ENCODE results near the gene TMEM120B.
A peak's percentile ranks its signal among the peaks of the same experiment; 100 is the strongest.
"Not testable (repeated sequence)": the region's sequence is repeated elsewhere in the genome, so short reads cannot be mapped to it uniquely, and the experiment has no call there.

Gene TMEM120B

DNA sequence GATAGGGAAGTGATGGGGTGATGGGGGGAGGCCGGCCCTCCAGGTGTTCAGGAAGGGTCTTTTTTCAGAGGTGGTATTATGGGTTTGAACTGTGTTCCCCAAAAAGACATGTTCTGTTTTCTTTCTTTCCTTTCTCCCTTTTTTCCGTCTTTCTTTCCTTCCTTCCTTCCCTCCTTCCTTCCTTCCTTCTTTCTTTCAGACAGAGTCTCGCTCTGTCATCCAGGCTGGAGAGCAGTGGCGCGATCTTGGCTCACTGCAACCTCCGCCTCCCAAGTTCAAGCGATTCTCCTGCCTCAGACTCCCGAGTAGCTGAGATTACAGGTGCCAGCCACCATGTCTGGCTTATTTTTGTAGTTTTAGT lies 3.5 kb upstream of the TMEM120B start:
- H3K4me2 ChIP-seq (ENCODE audit: insufficient read depth, low read length, poor library complexity, severe bottlenecking); H3K27ac ChIP-seq (replicated peaks; ENCODE audit: low read length); H3K4ac ChIP-seq (ENCODE audit: low read length); H4K8ac ChIP-seq (ENCODE audit: low read depth, low read length); H2AK5ac ChIP-seq (ENCODE audit: low read depth, low read length); H2BK5ac ChIP-seq (ENCODE audit: low read length); H3K79me1 ChIP-seq (ENCODE audit: low read depth, low read length); H3K9me3 ChIP-seq (replicated peaks in 1 of 2; ENCODE audit: control insufficient read depth in 2 of 2, insufficient read depth in 1 of 2, low read depth in 1 of 2, low read length in 2 of 2); H3K14ac ChIP-seq (ENCODE audit: low read length); H3K9ac ChIP-seq (ENCODE audit: low read depth, low read length, poor library complexity); H3K23ac ChIP-seq (ENCODE audit: low read depth, low read length, poor library complexity); H2BK15ac ChIP-seq (ENCODE audit: low read length); H3K4me3 ChIP-seq (ENCODE audit: low read length in 2 of 2); DNase-seq (ENCODE audit: low spot score); H2BK12ac ChIP-seq (ENCODE audit: low read length); H3K36me3 ChIP-seq (replicated peaks in 1 of 2; ENCODE audit: control insufficient read depth in 2 of 2, insufficient read depth in 2 of 2, low read length in 2 of 2); H4K91ac ChIP-seq (ENCODE audit: low read depth, low read length, poor library complexity); H2BK120ac ChIP-seq (ENCODE audit: low read depth, low read length); H3K27me3 ChIP-seq (ENCODE audit: control insufficient read depth in 3 of 3, insufficient read depth in 3 of 3, low read depth in 1 of 3, low read length in 3 of 3); H3K18ac ChIP-seq (ENCODE audit: low read length); H2AFZ ChIP-seq (ENCODE audit: low read length): not testable (repeated sequence)
- peaks cover 14 to 19% of the 10 kb centered on the region in 2 donors for H3K4me1 ChIP-seq (ENCODE audit: control insufficient read depth in 2 of 2, insufficient read depth in 1 of 2, low read depth in 1 of 2, low read length in 2 of 2)
- no CpG with 5 or more reads among the region's 8 CpGs for WGBS, 2 donors (ENCODE audit: extremely low coverage in 2 of 2, insufficient read length in 2 of 2, insufficient replicate concordance in 1 of 2)

DNA sequence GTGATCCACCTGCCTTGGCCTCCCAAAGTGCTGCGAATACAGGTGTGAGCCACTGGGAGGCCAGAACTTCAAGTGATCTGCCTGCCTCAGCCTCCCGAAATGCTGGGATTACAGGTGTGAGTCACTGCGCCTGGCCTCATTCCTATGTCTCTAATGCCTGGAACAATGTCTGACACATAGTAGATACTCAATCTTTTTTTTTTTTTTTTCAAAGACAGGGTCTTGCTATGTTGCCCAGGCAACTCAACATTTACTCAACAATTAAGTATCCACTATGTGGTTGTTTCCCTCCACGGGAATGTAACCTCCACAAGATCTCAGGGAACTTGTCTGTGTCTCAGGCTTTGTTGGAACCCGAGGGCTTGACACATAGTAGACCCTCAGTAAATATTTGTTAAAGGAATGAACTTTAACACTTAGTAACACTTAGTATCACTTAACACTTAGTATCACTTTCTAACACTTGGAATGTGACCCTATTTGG lies 3.0 kb upstream of the TMEM120B start:
- Histone ChIP-seq H3K9ac (ENCODE audit: low read depth, low read length, poor library complexity) (no peak overlapping the region), H3K27ac (replicated peaks; ENCODE audit: low read length) (no peak overlapping the region), H2BK120ac (ENCODE audit: low read depth, low read length) (no peak overlapping the region), H4K91ac (ENCODE audit: low read depth, low read length, poor library complexity) (no peak overlapping the region), H3K23ac (ENCODE audit: low read depth, low read length, poor library complexity) (no peak overlapping the region), H3K4ac (ENCODE audit: low read length) (no peak overlapping the region), H3K9me3 (replicated peaks in 1 of 2; ENCODE audit: control insufficient read depth in 2 of 2, insufficient read depth in 1 of 2, low read depth in 1 of 2, low read length in 2 of 2) (peaks cover 0 to 2% of the 10 kb centered on the region in 2 donors), H2BK12ac (ENCODE audit: low read length) (no peak overlapping the region), H2AK5ac (ENCODE audit: low read depth, low read length) (no peak overlapping the region), H2AFZ (ENCODE audit: low read length) (no peak overlapping the region), H3K18ac (ENCODE audit: low read length) (no peak overlapping the region), H3K14ac (ENCODE audit: low read length) (no peak overlapping the region), H3K4me3 (ENCODE audit: low read length in 2 of 2) (no peak overlapping the region), H3K79me1 (ENCODE audit: low read depth, low read length) (peaks cover 3% of the 10 kb centered on the region), H2BK15ac (ENCODE audit: low read length) (no peak overlapping the region), H3K4me1 (ENCODE audit: control insufficient read depth in 2 of 2, insufficient read depth in 1 of 2, low read depth in 1 of 2, low read length in 2 of 2) (peaks cover 14 to 19% of the 10 kb centered on the region in 2 donors), H3K4me2 (ENCODE audit: insufficient read depth, low read length, poor library complexity, severe bottlenecking) (no peak overlapping the region), H3K27me3 (ENCODE audit: control insufficient read depth in 3 of 3, insufficient read depth in 3 of 3, low read depth in 1 of 3, low read length in 3 of 3) (no peaks in the 10 kb centered on the region), H3K36me3 (replicated peaks in 1 of 2; ENCODE audit: control insufficient read depth in 2 of 2, insufficient read depth in 2 of 2, low read length in 2 of 2) (no peaks in the 10 kb centered on the region), H2BK5ac (ENCODE audit: low read length) (no peak overlapping the region), H4K8ac (ENCODE audit: low read depth, low read length) (no peak overlapping the region)
- no CpG with 5 or more reads among the region's 5 CpGs for WGBS, 2 donors (ENCODE audit: extremely low coverage in 2 of 2, insufficient read length in 2 of 2, insufficient replicate concordance in 1 of 2)
- no peak for DNase-seq (ENCODE audit: low spot score)

DNA sequence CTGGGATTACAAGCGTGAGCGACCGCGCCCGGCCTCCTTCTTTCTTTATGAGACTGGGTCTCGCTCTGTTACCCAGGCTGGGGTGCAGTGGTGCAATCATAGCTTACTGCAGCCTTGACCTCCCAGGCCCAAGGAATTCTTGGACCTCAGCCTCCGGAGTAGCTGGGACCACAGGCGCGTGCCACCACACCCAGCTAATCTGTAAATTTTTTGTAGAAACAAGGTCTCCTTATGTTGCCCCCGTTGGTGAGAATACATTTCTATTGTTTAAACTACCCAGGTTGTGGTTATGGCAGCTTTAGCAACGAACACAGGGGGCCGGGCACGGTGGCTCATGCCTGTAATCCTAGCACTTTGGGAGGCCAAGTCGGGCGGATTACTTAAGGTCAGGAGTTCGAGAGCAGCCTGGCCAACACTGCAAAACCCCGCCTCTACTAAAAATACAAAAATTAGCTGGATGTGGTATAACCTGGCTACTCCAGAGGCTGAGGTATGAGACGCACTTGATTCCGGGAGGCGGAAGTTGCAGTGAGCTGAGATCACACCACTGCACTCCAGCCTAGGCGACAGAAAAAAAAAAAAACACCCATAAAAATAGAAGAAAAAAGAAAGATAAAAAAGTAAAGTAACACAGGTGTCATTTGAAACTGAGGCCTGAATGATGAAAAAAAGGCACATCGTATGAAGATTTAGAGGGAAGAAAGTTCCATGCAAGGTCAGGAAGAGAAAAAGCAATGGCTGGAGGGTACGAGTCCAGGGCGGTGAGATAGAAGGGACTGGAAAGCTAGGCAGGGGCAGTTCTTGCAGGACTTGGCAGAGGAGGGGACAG lies 977 bp upstream of the TMEM120B start:
- Histone ChIP-seq H2AK5ac (ENCODE audit: low read depth, low read length) (no peak overlapping the region), H2BK15ac (ENCODE audit: low read length) (no peak overlapping the region), H3K36me3 (replicated peaks in 1 of 2; ENCODE audit: control insufficient read depth in 2 of 2, insufficient read depth in 2 of 2, low read length in 2 of 2) (no peaks in the 10 kb centered on the region), H3K4ac (ENCODE audit: low read length) (no peak overlapping the region), H2BK120ac (ENCODE audit: low read depth, low read length) (no peak overlapping the region), H4K8ac (ENCODE audit: low read depth, low read length) (no peak overlapping the region), H3K9ac (ENCODE audit: low read depth, low read length, poor library complexity) (peak overlapping the region; percentile 78), H2BK5ac (ENCODE audit: low read length) (no peak overlapping the region), H3K4me3 (ENCODE audit: low read length in 2 of 2) (peak overlapping the region; percentile 79 to 98), H3K23ac (ENCODE audit: low read depth, low read length, poor library complexity) (no peak overlapping the region), H3K79me1 (ENCODE audit: low read depth, low read length) (peaks cover 3% of the 10 kb centered on the region), H3K9me3 (replicated peaks in 1 of 2; ENCODE audit: control insufficient read depth in 2 of 2, insufficient read depth in 1 of 2, low read depth in 1 of 2, low read length in 2 of 2) (peaks cover 0 to 2% of the 10 kb centered on the region in 2 donors), H3K18ac (ENCODE audit: low read length) (no peak overlapping the region), H3K4me1 (ENCODE audit: control insufficient read depth in 2 of 2, insufficient read depth in 1 of 2, low read depth in 1 of 2, low read length in 2 of 2) (peaks cover 14 to 19% of the 10 kb centered on the region in 2 donors), H3K4me2 (ENCODE audit: insufficient read depth, low read length, poor library complexity, severe bottlenecking) (peak overlapping the region; percentile 70), H4K91ac (ENCODE audit: low read depth, low read length, poor library complexity) (no peak overlapping the region), H2AFZ (ENCODE audit: low read length) (peak overlapping the region; percentile 100), H3K14ac (ENCODE audit: low read length) (no peak overlapping the region), H3K27me3 (ENCODE audit: control insufficient read depth in 3 of 3, insufficient read depth in 3 of 3, low read depth in 1 of 3, low read length in 3 of 3) (no peaks in the 10 kb centered on the region), H2BK12ac (ENCODE audit: low read length) (no peak overlapping the region), H3K27ac (replicated peaks; ENCODE audit: low read length) (no peak overlapping the region)
- DNase-seq (ENCODE audit: low spot score), result no peak
- no CpG with 5 or more reads among the region's 24 CpGs for WGBS, 2 donors (ENCODE audit: extremely low coverage in 2 of 2, insufficient read length in 2 of 2, insufficient replicate concordance in 1 of 2)

DNA sequence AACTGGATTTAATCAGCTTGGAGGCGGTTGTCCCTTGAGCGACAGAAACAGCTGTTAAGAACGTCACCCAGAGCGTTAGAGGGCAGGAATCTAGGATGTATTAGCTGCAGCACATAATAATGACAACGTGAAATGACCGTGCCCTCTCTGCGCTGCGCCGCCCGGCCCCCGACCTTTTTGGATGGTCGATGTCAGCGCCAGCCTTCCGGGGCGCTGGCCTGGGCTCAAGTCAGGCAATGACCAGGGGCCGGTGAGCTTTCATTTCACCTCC lies 427 bp upstream of the TMEM120B start:
- H3K4me3 ChIP-seq (ENCODE audit: low read length in 2 of 2), result peak overlapping the region; percentile 79 to 98
- no peak overlapping the region for H3K27ac ChIP-seq (replicated peaks; ENCODE audit: low read length)
- H2BK15ac ChIP-seq (ENCODE audit: low read length), result no peak overlapping the region
- peak overlapping the region; percentile 70 for H3K4me2 ChIP-seq (ENCODE audit: insufficient read depth, low read length, poor library complexity, severe bottlenecking)
- H3K79me1 ChIP-seq (ENCODE audit: low read depth, low read length), result peaks cover 3% of the 10 kb centered on the region
- no peak overlapping the region for H3K14ac ChIP-seq (ENCODE audit: low read length)
- no peak overlapping the region for H2AK5ac ChIP-seq (ENCODE audit: low read depth, low read length)
- peak overlapping the region; percentile 100 for H2AFZ ChIP-seq (ENCODE audit: low read length)
- no peak overlapping the region for H2BK5ac ChIP-seq (ENCODE audit: low read length)
- H3K18ac ChIP-seq (ENCODE audit: low read length), result no peak overlapping the region
- H4K8ac ChIP-seq (ENCODE audit: low read depth, low read length), result no peak overlapping the region
- H3K9ac ChIP-seq (ENCODE audit: low read depth, low read length, poor library complexity), result peak overlapping the region; percentile 78
- no peaks in the 10 kb centered on the region for H3K36me3 ChIP-seq (replicated peaks in 1 of 2; ENCODE audit: control insufficient read depth in 2 of 2, insufficient read depth in 2 of 2, low read length in 2 of 2)
- H2BK120ac ChIP-seq (ENCODE audit: low read depth, low read length), result no peak overlapping the region
- H2BK12ac ChIP-seq (ENCODE audit: low read length), result no peak overlapping the region
- no peak overlapping the region for H3K4ac ChIP-seq (ENCODE audit: low read length)
- WGBS, 2 donors (ENCODE audit: extremely low coverage in 2 of 2, insufficient read length in 2 of 2, insufficient replicate concordance in 1 of 2), result no CpG with 5 or more reads among the region's 16 CpGs
- no peak overlapping the region for H3K23ac ChIP-seq (ENCODE audit: low read depth, low read length, poor library complexity)
- DNase-seq (ENCODE audit: low spot score), result no peak
- H3K4me1 ChIP-seq (ENCODE audit: control insufficient read depth in 2 of 2, insufficient read depth in 1 of 2, low read depth in 1 of 2, low read length in 2 of 2), result peaks cover 17 to 24% of the 10 kb centered on the region in 2 donors
- H4K91ac ChIP-seq (ENCODE audit: low read depth, low read length, poor library complexity), result no peak overlapping the region
- H3K9me3 ChIP-seq (replicated peaks in 1 of 2; ENCODE audit: control insufficient read depth in 2 of 2, insufficient read depth in 1 of 2, low read depth in 1 of 2, low read length in 2 of 2), result peaks cover 0 to 2% of the 10 kb centered on the region in 2 donors
- H3K27me3 ChIP-seq (ENCODE audit: control insufficient read depth in 3 of 3, insufficient read depth in 3 of 3, low read depth in 1 of 3, low read length in 3 of 3), result no peaks in the 10 kb centered on the region
